NB4 (cell line): Measurements from ENCODE around the gene GPR75.
"Not testable (repeated sequence)": the region's sequence is repeated elsewhere in the genome, so short reads cannot be mapped to it uniquely, and the experiment has no call there.

ENCODE experiments used
- DNase-seq: peaks from one replicate; pipeline ENCODE4 v3.0.0; 2010; ENCODE audit warnings: low read depth
- H3K4me3 ChIP-seq: one replicate; pipeline ENCODE4 v1.5.1; 2011; ENCODE audit warnings: mild to moderate bottlenecking, low read depth, low read length, moderate library complexity
- MAX ChIP-seq: IDR thresholded peaks from 2 replicates; pipeline ENCODE4 v1.6.1; 2011; ENCODE audit warnings: low read depth, low read length
- MYC ChIP-seq: IDR thresholded peaks from 2 replicates; pipeline ENCODE4 v1.6.1; 2011; ENCODE audit warnings: low read depth, low read length
- POLR2A ChIP-seq: IDR thresholded peaks from 2 replicates; pipeline ENCODE4 v1.6.1; 2011; ENCODE audit warnings: mild to moderate bottlenecking; ENCODE audit not compliant: insufficient read length; ENCODE audit errors: extremely low read depth
- TF ChIP-seq, protein P1 (sequence below): IDR thresholded peaks from one replicate; pipeline ENCODE4 v1.5.1; 2012; ENCODE audit warnings: low read depth, low read length

GPR75 gene

GRCh38 chr2:53828331-53828730 is 31.4 kb downstream of the GPR75 start:
- TF ChIP-seq, protein P1, sequence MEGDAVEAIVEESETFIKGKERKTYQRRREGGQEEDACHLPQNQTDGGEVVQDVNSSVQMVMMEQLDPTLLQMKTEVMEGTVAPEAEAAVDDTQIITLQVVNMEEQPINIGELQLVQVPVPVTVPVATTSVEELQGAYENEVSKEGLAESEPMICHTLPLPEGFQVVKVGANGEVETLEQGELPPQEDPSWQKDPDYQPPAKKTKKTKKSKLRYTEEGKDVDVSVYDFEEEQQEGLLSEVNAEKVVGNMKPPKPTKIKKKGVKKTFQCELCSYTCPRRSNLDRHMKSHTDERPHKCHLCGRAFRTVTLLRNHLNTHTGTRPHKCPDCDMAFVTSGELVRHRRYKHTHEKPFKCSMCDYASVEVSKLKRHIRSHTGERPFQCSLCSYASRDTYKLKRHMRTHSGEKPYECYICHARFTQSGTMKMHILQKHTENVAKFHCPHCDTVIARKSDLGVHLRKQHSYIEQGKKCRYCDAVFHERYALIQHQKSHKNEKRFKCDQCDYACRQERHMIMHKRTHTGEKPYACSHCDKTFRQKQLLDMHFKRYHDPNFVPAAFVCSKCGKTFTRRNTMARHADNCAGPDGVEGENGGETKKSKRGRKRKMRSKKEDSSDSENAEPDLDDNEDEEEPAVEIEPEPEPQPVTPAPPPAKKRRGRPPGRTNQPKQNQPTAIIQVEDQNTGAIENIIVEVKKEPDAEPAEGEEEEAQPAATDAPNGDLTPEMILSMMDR, result no peak
- TF ChIP-seq POLR2A, result no peak
- no peak for TF ChIP-seq MYC
- no peak for TF ChIP-seq MAX
- no peak for DNase-seq
- H3K4me3 ChIP-seq, result no peak overlapping the region

GRCh38 chr2:53827398-53828175 is 32.2 kb downstream of the GPR75 start:
- no peak overlapping the region for H3K4me3 ChIP-seq
- DNase-seq, result no peak
- TF ChIP-seq MAX, result no peak
- TF ChIP-seq, protein P1, result no peak
- no peak for TF ChIP-seq POLR2A
- no peak for TF ChIP-seq MYC

DNA sequence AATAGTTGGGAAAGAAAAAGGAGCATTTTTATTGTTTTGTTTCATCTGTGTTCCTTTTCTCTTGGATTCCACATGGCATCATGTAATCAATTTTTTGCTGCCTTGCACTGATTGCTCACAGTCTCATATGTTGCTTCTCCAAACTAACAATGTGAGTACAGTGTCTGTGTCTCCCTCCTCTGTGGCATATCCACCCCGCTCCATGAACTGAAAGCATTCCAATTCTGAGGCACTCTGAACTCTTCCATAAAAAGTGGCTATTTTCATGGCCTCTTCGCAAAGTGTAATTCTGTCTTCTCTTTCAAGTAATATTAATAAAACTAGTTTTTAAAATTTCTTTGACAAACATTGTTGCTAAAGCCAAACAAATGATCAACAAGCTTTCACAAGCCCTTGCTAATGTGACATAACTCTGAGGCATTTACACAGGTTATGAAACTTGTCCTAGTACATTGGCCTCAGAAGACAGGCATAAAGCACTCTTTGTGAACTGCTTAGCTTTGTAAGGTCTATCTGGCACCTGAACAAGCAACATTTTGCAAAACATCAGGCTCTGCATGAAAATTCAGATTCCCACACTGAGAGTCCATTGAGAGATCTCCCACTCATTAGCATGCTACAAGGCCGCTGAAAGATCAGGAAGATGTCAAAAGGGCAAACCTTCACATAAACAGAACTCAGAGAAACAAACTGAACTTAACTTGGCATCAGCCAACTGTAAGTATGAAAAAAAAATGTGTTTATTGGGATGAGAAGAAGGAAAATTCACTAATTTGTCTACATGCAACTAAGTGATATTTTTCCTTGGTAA is 33.0 kb downstream of the GPR75 start:
- DNase-seq, result no peak
- H3K4me3 ChIP-seq, result no peak overlapping the region
- no peak for TF ChIP-seq MAX
- TF ChIP-seq POLR2A, result no peak
- TF ChIP-seq, protein P1, result no peak
- TF ChIP-seq MYC, result no peak

DNA sequence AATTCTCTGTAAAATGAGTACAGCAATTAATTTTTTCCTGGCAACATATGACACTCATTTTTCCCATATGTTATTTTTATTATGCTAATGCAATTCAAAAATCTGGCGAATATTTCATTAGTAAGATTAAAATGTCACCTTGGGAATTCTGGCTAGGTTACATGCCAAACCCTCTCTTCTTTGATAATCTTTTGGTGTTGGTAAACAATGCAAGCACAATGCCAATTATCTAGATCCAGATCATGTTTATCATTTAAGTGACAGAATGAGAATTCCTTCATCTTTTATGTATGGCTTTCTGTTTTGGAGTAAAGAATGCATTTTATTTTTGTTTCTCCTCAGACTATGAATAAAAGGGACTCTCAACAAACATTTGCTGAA is 33.7 kb downstream of the GPR75 start:
- no peak overlapping the region for H3K4me3 ChIP-seq
- no peak for TF ChIP-seq POLR2A
- TF ChIP-seq MYC, result no peak
- DNase-seq, result no peak

- not testable (repeated sequence) for H3K4me3 ChIP-seq
- DNase-seq, result peak; percentile 51
- TF ChIP-seq, protein P1, result peak; percentile 22
These were observed 36.1 kb downstream of the GPR75 start for GRCh38 chr2:53823639-53824038.

DNA sequence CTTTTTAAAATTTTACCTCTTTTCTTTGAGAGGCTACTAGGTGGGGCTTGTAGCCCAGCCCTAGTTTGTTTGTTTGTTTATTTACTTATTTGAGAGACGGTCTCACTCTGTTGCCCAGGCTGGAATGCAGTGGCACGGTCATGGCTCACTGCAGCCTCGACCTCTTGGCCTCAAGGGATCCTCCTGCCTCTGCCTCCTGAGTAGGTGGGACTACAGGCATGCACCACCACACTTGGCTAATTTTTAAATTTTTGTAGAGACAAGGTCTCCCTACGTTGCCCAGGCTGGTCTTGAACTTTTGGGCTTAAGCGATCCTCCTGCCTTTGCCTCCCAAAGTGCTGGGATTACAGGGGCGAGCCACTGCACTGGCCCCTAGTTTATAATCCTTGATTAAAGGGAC is 38.0 kb downstream of the GPR75 start:
- DNase-seq, result no peak
- TF ChIP-seq MAX, result no peak
- TF ChIP-seq POLR2A, result no peak
- TF ChIP-seq MYC, result no peak
- TF ChIP-seq, protein P1, result no peak
- no peak overlapping the region for H3K4me3 ChIP-seq
